WTC11 (cell line): ENCODE data around the gene AKAP9. TPM values are rescaled to one million over a fixed set of nuclear protein-coding genes. Genes with fewer than 3 reads are reported as not detected.
"Not testable (repeated sequence)": the region's sequence is repeated elsewhere in the genome, so short reads cannot be mapped to it uniquely, and the experiment has no call there.

Source experiments
- ATAC-seq: fragments of 200-7000 bp; cut with Tn5 transposase; 2 replicates; pipeline ENCODE4 v1.10.0; 2021; ENCODE audit warnings: mild to moderate bottlenecking, moderate library complexity
- CTCF ChIA-PET: fragments of 300-600 bp; sonication (Branson Sonifier 250); formaldehyde crosslinking; loops from one replicate; lab custom pipeline; 2021; ENCODE audit warnings: antibody characterized with exemption; lab: Charles Lee
- POLR2A ChIA-PET: fragments of 350-600 bp; sonication (Branson Sonifier 250); formaldehyde crosslinking; loops from one replicate; lab custom pipeline; 2021; ENCODE audit warnings: antibody characterized with exemption; lab: Charles Lee
- DNase-seq: peaks from one replicate; pipeline ENCODE4 v3.0.0; 2021; ENCODE audit warnings: low spot score
- H3K27ac Mint-ChIP-seq: 2 replicates; pipeline ENCODE4 v1.8.0; 2021; ENCODE audit warnings: mixed read lengths
- H3K27me3 Mint-ChIP-seq: 2 replicates; pipeline ENCODE4 v1.8.0; 2021; ENCODE audit warnings: low read depth, mild to moderate bottlenecking, moderate library complexity, mixed read lengths
- H3K36me3 Mint-ChIP-seq: 2 replicates; pipeline ENCODE4 v1.8.0; 2021; ENCODE audit warnings: mixed read lengths
- H3K4me1 Mint-ChIP-seq: 2 replicates; pipeline ENCODE4 v1.8.0; 2022; ENCODE audit warnings: mixed read lengths
- H3K4me3 Mint-ChIP-seq: 2 replicates; pipeline ENCODE4 v1.8.0; 2021; ENCODE audit warnings: mild to moderate bottlenecking, moderate library complexity, mixed read lengths
- H3K9me3 Mint-ChIP-seq: 2 replicates; pipeline ENCODE4 v1.8.0; 2021; ENCODE audit warnings: mixed read lengths
- ATF1 ChIP-seq: sonication (generic); formaldehyde crosslinking; IDR thresholded peaks from 2 replicates; pipeline ENCODE4 v1.8.1; 2023; ENCODE audit warnings: mild to moderate bottlenecking, moderate library complexity, missing genetic modification reagents
- E2F1 ChIP-seq: sonication (generic); formaldehyde crosslinking; IDR thresholded peaks from 2 replicates; pipeline ENCODE4 v1.8.0; 2022; ENCODE audit warnings: mild to moderate bottlenecking, missing genetic modification reagents
- E2F5 ChIP-seq: sonication (generic); formaldehyde crosslinking; IDR thresholded peaks from 2 replicates; pipeline ENCODE4 v1.8.1; 2022; ENCODE audit warnings: mild to moderate bottlenecking, moderate library complexity, missing genetic modification reagents
- FOXJ3 ChIP-seq: sonication (generic); formaldehyde crosslinking; IDR thresholded peaks from 2 replicates; pipeline ENCODE4 v1.9.0; 2021; ENCODE audit warnings: missing genetic modification reagents, mild to moderate bottlenecking, borderline replicate concordance
- FOXP4 ChIP-seq: sonication (generic); formaldehyde crosslinking; IDR thresholded peaks from 2 replicates; pipeline ENCODE4 v1.8.0; 2022; ENCODE audit warnings: mild to moderate bottlenecking, missing genetic modification reagents
- IRF1 ChIP-seq: sonication (generic); formaldehyde crosslinking; IDR thresholded peaks from 2 replicates; pipeline ENCODE4 v1.8.0; 2023; ENCODE audit warnings: missing genetic modification reagents
- MLX ChIP-seq: sonication (generic); formaldehyde crosslinking; IDR thresholded peaks from 2 replicates; pipeline ENCODE4 v1.8.1; 2023; ENCODE audit warnings: mild to moderate bottlenecking, missing genetic modification reagents, moderate library complexity
- NFE2L1 ChIP-seq: sonication (generic); formaldehyde crosslinking; IDR thresholded peaks from 2 replicates; pipeline ENCODE4 v1.8.1; 2023; ENCODE audit warnings: missing genetic modification reagents
- NR2C2 ChIP-seq: sonication (generic); formaldehyde crosslinking; IDR thresholded peaks from 2 replicates; pipeline ENCODE4 v1.8.0; 2022; ENCODE audit warnings: mild to moderate bottlenecking, missing genetic modification reagents
- OVOL2 ChIP-seq: fragments of 250-450 bp; sonication (Bioruptor Pico); IDR thresholded peaks from 2 replicates; pipeline ENCODE4 v1.9.0; 2021; ENCODE audit warnings: mild to moderate bottlenecking, borderline replicate concordance
- RELA ChIP-seq: sonication (generic); formaldehyde crosslinking; IDR thresholded peaks from 2 replicates; pipeline ENCODE4 v1.8.1; 2022; ENCODE audit warnings: missing genetic modification reagents, mild to moderate bottlenecking, borderline replicate concordance
- SMAD4 ChIP-seq: sonication (generic); formaldehyde crosslinking; IDR thresholded peaks from 2 replicates; pipeline ENCODE4 v1.8.0; 2022; ENCODE audit warnings: mild to moderate bottlenecking, missing genetic modification reagents
- TCF7 ChIP-seq: sonication (generic); formaldehyde crosslinking; IDR thresholded peaks from 2 replicates; pipeline ENCODE4 v1.8.0; 2022; ENCODE audit warnings: mild to moderate bottlenecking, low read depth, missing genetic modification reagents, moderate library complexity
- TP53 ChIP-seq: sonication (generic); formaldehyde crosslinking; IDR thresholded peaks from 2 replicates; pipeline ENCODE4 v1.8.1; 2023; ENCODE audit warnings: mild to moderate bottlenecking, missing genetic modification reagents
- ZNF232 ChIP-seq: sonication (generic); formaldehyde crosslinking; IDR thresholded peaks from 2 replicates; pipeline ENCODE4 v1.8.0; 2022; ENCODE audit warnings: mild to moderate bottlenecking, missing genetic modification reagents
- ZNF281 ChIP-seq: sonication (generic); formaldehyde crosslinking; IDR thresholded peaks from 2 replicates; pipeline ENCODE4 v1.8.0; 2023; ENCODE audit warnings: mild to moderate bottlenecking, missing genetic modification reagents
- ZNF425 ChIP-seq: fragments of 250-450 bp; sonication (Bioruptor Pico); conservative IDR thresholded peaks from 2 replicates; pipeline ENCODE4 v1.9.0; 2021; ENCODE audit warnings: mild to moderate bottlenecking
- ZNF671 ChIP-seq: fragments of 250-450 bp; sonication (Bioruptor Pico); IDR thresholded peaks from 2 replicates; pipeline ENCODE4 v1.8.0; 2021; ENCODE audit warnings: mild to moderate bottlenecking
- total RNA-seq: library from RNA; stranded (reverse); gene quantifications from 3 replicates; pipeline ENCODE4 v1.2.3, GENCODE V29; 2021

Gene AKAP9
- total RNA-seq, 1 experiment from 2014 or later = 35.2 TPM

- CTCF ChIA-PET = no interaction called here
- no peaks in the 10 kb centered on the region for H3K27me3 Mint-ChIP-seq
- TF ChIP-seq FOXJ3 (no peak), TP53 (CRISPR knock-in tag) (no peak), SMAD4 (CRISPR knock-in tag) (no peak), OVOL2 (CRISPR knock-in tag) (no peak), MLX (no peak), TCF7 (CRISPR knock-in tag) (no peak), FOXP4 (CRISPR knock-in tag) (no peak), E2F5 (no peak), ATF1 (CRISPR knock-in tag) (no peak), ZNF671 (no peak), IRF1 (CRISPR knock-in tag) (no peak), ZNF425 (CRISPR knock-in tag) (no peak), NR2C2 (CRISPR knock-in tag) (no peak), E2F1 (CRISPR knock-in tag) (no peak), ZNF232 (CRISPR knock-in tag) (no peak), NFE2L1 (CRISPR knock-in tag) (no peak)
- TF ChIP-seq, all 79 proteins: peak for 0
- H3K4me1 Mint-ChIP-seq = no peaks in the 10 kb centered on the region
- no peak overlapping the region for H3K27ac Mint-ChIP-seq
- peaks cover 45% of the 10 kb centered on the region for H3K36me3 Mint-ChIP-seq
- ATAC-seq (no peak), DNase-seq (no peak)
- H3K9me3 Mint-ChIP-seq = no peaks in the 10 kb centered on the region
- no peak overlapping the region for H3K4me3 Mint-ChIP-seq
- POLR2A ChIA-PET = no interaction called here
These were observed 154.7 kb downstream of the AKAP9 start for GRCh38 chr7:92095380-92095779.

GRCh38 chr7:92100534-92100933 lies 159.9 kb downstream of the AKAP9 start:
- Mint-ChIP-seq H3K27me3 (no peaks in the 10 kb centered on the region), H3K4me3 (no peak overlapping the region), H3K27ac (no peak overlapping the region), H3K36me3 (peaks cover 53% of the 10 kb centered on the region), H3K4me1 (no peaks in the 10 kb centered on the region), H3K9me3 (no peaks in the 10 kb centered on the region)
- no peak for ATAC-seq
- DNase-seq = no peak
- TF ChIP-seq RELA (CRISPR knock-in tag) (no peak), ATF1 (CRISPR knock-in tag) (no peak), ZNF281 (CRISPR knock-in tag) (no peak)
- CTCF ChIA-PET = interaction anchor here (0.6 kb wide), 1 partner anchor 1795 kb away, joined by 3 read pairs; no protein-coding TSS in a partner anchor
- POLR2A ChIA-PET = no interaction called here

- peaks cover 41% of the 10 kb centered on the region for H3K36me3 Mint-ChIP-seq
These were observed 162.2 kb downstream of the AKAP9 start for GRCh38 chr7:92102862-92103261.

More at GRCh38 chr7:92102862-92103261, 162.2 kb downstream of the AKAP9 start:
- POLR2A ChIA-PET, H3K27ac Mint-ChIP-seq, H3K27me3 Mint-ChIP-seq, H3K4me1 Mint-ChIP-seq, H3K4me3 Mint-ChIP-seq, DNase-seq, CTCF ChIA-PET, H3K9me3 Mint-ChIP-seq, ATAC-seq: not testable (repeated sequence)
